ENCODE data around the gene FUCA1. TPM values are rescaled to one million over a fixed set of nuclear protein-coding genes. Genes with fewer than 3 reads are reported as not detected.

Gene FUCA1
- total and polyA plus RNA-seq, 2 of the 8 experiments (the other 6 are each of a cell fraction or from before 2014, with no cell fraction given): 5.9 to 6.4 TPM

GRCh38 chr1:23875382-23875781 is 7.3 kb upstream of the FUCA1 start (continued):
- no peak for TF ChIP-seq ATF2 (IDR thresholded peaks at IDR 0.05; ENCODE audit: low read length)
- no peak for TF ChIP-seq KDM5A (IDR thresholded peaks at IDR 0.05; ENCODE audit: low read length)
- TF ChIP-seq, protein P1, sequence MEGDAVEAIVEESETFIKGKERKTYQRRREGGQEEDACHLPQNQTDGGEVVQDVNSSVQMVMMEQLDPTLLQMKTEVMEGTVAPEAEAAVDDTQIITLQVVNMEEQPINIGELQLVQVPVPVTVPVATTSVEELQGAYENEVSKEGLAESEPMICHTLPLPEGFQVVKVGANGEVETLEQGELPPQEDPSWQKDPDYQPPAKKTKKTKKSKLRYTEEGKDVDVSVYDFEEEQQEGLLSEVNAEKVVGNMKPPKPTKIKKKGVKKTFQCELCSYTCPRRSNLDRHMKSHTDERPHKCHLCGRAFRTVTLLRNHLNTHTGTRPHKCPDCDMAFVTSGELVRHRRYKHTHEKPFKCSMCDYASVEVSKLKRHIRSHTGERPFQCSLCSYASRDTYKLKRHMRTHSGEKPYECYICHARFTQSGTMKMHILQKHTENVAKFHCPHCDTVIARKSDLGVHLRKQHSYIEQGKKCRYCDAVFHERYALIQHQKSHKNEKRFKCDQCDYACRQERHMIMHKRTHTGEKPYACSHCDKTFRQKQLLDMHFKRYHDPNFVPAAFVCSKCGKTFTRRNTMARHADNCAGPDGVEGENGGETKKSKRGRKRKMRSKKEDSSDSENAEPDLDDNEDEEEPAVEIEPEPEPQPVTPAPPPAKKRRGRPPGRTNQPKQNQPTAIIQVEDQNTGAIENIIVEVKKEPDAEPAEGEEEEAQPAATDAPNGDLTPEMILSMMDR (IDR thresholded peaks at IDR 0.05; ENCODE audit: control extremely low read depth in 1 of 3, insufficient read depth in 1 of 3, low read depth in 1 of 3, low read length in 3 of 3): no peak
- TF ChIP-seq, protein P2, sequence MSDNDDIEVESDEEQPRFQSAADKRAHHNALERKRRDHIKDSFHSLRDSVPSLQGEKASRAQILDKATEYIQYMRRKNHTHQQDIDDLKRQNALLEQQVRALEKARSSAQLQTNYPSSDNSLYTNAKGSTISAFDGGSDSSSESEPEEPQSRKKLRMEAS (IDR thresholded peaks at IDR 0.05): no peak
- no peak for TF ChIP-seq BRCA1 (IDR thresholded peaks at IDR 0.05; ENCODE audit: low read depth, low read length)
- no peak for TF ChIP-seq SP1 (IDR thresholded peaks at IDR 0.05; ENCODE audit: low read depth, low read length)
- TF ChIP-seq CTBP2 (IDR thresholded peaks at IDR 0.05; ENCODE audit: borderline replicate concordance, insufficient read depth, insufficient read length, low read length): no peak

Data from H1 (cell line).